Mononuclear cell (primary cell): Measurements from ENCODE around the gene PSME3IP1. TPM values are rescaled to one million over a fixed set of nuclear protein-coding genes. Genes with fewer than 3 reads are reported as not detected.

ENCODE experiments used
- H3K27me3 ChIP-seq: 2 replicates; pipeline ENCODE4 v1.6.0; 2011; ENCODE audit warnings: low read length, control low read depth; ENCODE audit not compliant: insufficient read depth
- H3K4me1 ChIP-seq: 2 replicates; pipeline ENCODE4 v1.5.1; 2011; ENCODE audit warnings: mild to moderate bottlenecking, low read length, control low read depth; ENCODE audit not compliant: insufficient read depth
- H3K4me3 ChIP-seq: 2 replicates; pipeline ENCODE4 v1.5.1; 2011; ENCODE audit warnings: mild to moderate bottlenecking, low read length, moderate library complexity
- H3K9me3 ChIP-seq: 2 replicates; pipeline ENCODE4 v1.5.1; 2011; ENCODE audit warnings: low read depth, mild to moderate bottlenecking, control low read depth, low read length
- total RNA-seq: library from RNA; depleted of rRNA; stranded (reverse); fragments of >200 nt; gene quantifications from one replicate; pipeline ENCODE4 v1.2.3, GENCODE V29; 2012

The PSME3IP1 gene
- total RNA-seq, 1 donor: 75.2 TPM

DNA sequence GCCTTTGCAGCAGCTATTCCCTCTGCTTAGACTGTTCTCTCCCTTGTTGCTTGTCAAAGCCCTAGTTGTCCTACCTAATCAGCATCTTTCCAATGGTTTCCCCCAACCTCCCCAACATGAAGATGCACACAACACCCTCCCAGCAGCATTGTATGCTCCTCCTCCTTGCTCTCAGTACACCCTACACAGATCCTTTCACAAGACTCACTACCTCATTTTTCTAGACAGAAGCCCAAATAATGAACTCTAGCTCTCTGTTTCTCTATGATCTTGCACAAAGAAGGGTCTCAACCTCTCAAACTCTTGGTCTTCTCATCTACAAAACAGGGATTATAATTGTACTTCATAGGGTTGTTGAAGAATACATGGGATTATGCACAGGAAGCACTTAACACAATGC lies 19.4 kb downstream of the PSME3IP1 start:
- Histone ChIP-seq H3K4me1 (peaks cover 24% of the 10 kb centered on the region), H3K4me3 (no peak overlapping the region), H3K27me3 (no peaks in the 10 kb centered on the region), H3K9me3 (no peaks in the 10 kb centered on the region)

DNA sequence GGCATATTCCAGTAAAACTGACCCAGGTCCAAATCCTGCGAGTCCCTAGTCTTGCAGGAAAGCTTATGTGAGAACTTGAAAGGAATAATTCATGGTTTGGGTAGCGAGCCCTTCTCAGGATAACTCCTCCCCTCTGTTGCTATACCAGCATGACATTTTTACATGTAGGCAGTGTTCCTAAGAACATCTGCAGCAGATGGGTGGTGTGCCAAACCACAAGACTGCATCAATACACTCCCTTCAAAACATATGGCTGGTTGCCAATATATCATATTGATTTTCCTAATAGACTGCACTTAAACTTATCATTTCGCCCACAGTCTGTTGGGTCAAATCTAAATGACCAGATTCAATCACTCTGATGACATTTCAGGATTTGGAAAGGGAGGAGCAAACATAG lies 19.9 kb downstream of the PSME3IP1 start:
- H3K4me1 ChIP-seq: peaks cover 24% of the 10 kb centered on the region
- H3K4me3 ChIP-seq: no peak overlapping the region
- H3K9me3 ChIP-seq: no peaks in the 10 kb centered on the region
- H3K27me3 ChIP-seq: no peaks in the 10 kb centered on the region

- H3K27me3 ChIP-seq: no peaks in the 10 kb centered on the region
- no peaks in the 10 kb centered on the region for H3K9me3 ChIP-seq
- peaks cover 24% of the 10 kb centered on the region for H3K4me1 ChIP-seq
- no peak overlapping the region for H3K4me3 ChIP-seq
These were observed 20.4 kb downstream of the PSME3IP1 start for GRCh38 chr16:57165483-57165882.

GRCh38 chr16:57163842-57164241 lies 22.0 kb downstream of the PSME3IP1 start:
- Histone ChIP-seq H3K9me3 (no peaks in the 10 kb centered on the region), H3K4me1 (peaks cover 24% of the 10 kb centered on the region), H3K4me3 (no peak overlapping the region), H3K27me3 (no peaks in the 10 kb centered on the region)

GRCh38 chr16:57159447-57159846 lies 26.4 kb downstream of the PSME3IP1 start:
- H3K4me1 ChIP-seq: peaks cover 4% of the 10 kb centered on the region
- H3K9me3 ChIP-seq: no peaks in the 10 kb centered on the region
- no peak overlapping the region for H3K4me3 ChIP-seq
- no peaks in the 10 kb centered on the region for H3K27me3 ChIP-seq

GRCh38 chr16:57157533-57157932 lies 28.3 kb downstream of the PSME3IP1 start:
- H3K4me3 ChIP-seq: no peak overlapping the region
- H3K27me3 ChIP-seq: no peaks in the 10 kb centered on the region
- H3K4me1 ChIP-seq: peaks cover 4% of the 10 kb centered on the region
- H3K9me3 ChIP-seq: no peaks in the 10 kb centered on the region

GRCh38 chr16:57156351-57156703 lies 29.5 kb downstream of the PSME3IP1 start:
- H3K4me3 ChIP-seq: no peak overlapping the region

GRCh38 chr16:57155702-57156350 lies 30.0 kb downstream of the PSME3IP1 start:
- H3K4me3 ChIP-seq: no peak overlapping the region
- no peaks in the 10 kb centered on the region for H3K9me3 ChIP-seq
- H3K4me1 ChIP-seq: peaks cover 4% of the 10 kb centered on the region
- H3K27me3 ChIP-seq: no peaks in the 10 kb centered on the region

More at GRCh38 chr16:57156351-57156703, 29.5 kb downstream of the PSME3IP1 start:
- no peaks in the 10 kb centered on the region for H3K27me3 ChIP-seq
- H3K9me3 ChIP-seq: no peaks in the 10 kb centered on the region
- peaks cover 4% of the 10 kb centered on the region for H3K4me1 ChIP-seq

DNA sequence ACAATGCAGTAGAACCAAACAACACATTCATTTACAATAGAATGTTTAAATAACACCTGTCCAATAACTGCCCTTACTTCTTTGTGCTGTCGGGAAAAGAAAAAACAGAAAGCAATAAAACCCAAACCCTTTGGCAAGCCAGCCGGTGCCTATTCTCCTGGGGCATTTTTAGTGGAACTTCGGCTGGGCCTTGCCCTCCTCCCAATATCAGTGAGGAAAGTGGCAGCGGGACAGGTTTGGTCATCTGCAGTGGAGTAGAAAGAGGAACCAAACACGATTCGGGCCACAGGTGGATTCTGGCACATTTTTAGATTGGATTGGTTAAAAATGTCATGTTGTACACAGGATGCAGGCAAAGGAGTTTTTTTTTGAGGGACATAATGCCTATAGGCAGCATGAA lies 32.0 kb downstream of the PSME3IP1 start:
- H3K4me3 ChIP-seq: no peak overlapping the region
- no peaks in the 10 kb centered on the region for H3K9me3 ChIP-seq

DNA sequence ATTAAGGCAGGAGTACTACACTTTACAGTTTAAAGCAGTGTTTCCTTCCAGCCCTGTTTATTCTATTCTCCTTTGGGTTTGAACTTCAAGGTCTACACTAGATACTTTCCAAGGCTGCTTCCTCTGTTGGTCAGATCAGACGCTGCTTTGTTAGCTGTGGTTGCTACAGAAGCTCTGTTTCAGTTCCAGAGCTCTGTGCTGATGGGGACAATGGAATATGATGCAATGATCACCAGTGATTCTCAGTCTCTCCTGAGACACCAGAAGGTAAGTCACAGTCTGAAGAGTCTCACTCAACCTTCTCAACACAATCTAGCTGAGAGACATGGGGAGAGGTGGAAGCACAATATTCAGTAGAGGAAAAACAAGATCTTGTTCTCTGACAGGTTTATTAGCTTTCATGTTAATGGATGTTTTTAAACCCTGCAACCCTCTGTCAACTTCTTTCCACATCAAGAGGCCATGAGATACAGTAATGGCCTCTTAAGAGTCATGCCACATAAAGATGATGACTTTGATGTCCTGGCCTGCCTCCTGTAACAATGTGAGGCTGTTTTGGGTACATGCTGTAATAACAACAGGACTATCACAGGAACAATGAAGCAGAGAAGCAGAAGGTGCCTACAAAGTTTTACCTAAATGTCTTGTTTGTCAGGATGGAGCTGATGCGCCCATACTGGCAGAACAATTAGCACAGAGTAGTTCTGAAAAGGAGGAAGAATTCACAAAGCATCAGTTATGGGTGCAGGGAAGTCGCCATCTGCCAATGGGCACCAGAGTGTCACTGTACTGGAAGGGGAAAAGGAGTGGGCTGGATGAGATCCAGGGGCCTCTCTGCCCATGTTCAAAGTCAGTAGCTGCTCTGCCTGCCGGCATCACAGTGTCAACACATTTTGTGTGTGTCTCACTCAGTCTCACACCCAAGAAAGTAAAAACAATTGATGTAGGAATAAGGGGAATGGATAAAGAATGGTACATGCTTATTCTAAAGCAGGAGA lies 33.4 kb downstream of the PSME3IP1 start:
- H3K9me3 ChIP-seq: no peaks in the 10 kb centered on the region
- H3K4me3 ChIP-seq: no peak overlapping the region
- H3K4me1 ChIP-seq: peaks cover 11% of the 10 kb centered on the region
- no peaks in the 10 kb centered on the region for H3K27me3 ChIP-seq

More for the DNA sequence above, 32.0 kb downstream of the PSME3IP1 start:
- Histone ChIP-seq H3K27me3 (no peaks in the 10 kb centered on the region), H3K4me1 (peaks cover 4% of the 10 kb centered on the region)

DNA sequence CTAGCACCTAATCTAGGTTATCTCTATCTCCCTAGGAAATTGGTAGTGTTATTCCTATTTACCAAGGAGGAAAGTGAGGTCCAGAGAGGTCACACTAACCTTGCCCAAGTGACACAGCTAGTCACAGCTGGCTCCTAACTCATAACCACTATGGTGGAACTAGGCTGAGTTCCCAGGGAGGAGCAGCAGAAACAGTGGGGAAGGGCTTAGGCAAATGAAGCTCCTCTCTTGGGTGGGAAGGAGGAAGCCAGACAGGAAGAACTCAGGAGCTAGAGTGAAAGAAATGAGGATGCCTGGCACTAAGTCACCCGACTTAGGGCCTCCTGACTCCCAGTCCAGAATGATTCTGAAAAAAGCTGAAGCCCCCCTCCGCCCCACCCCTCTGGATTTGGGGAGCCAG lies 34.5 kb downstream of the PSME3IP1 start:
- Histone ChIP-seq H3K4me1 (peaks cover 22% of the 10 kb centered on the region), H3K9me3 (no peaks in the 10 kb centered on the region), H3K27me3 (no peaks in the 10 kb centered on the region), H3K4me3 (no peak overlapping the region)

DNA sequence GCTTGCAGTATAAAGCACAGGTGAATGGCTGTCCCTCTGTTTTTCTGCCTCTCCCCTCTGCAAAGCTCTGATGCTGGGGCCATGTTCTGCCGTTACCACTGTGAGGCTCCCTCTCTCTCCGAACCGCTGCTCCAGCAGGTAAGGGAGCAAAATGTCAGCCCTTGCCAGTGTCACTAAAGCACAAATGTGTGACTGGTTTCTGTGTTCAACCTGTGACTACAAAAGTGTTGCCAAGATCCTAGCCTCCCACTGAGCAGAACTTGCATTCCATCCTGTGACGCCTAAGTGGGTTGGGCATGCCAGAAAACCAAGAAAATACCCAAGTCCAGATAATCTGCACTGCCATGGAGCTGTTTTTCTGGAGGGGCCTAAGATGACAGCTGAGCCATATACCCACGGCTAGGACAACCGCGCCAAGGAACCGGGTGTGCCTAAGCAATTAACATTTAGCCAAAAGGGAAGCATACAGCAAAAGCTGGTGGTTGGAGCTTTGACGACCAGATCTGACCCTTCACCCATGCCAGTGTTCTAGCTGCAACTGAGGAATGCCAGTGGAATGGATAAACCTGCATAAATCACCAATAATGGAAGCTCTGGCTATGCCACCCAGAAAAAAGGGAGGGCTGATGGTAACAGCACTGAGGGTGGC lies 35.0 kb downstream of the PSME3IP1 start:
- Histone ChIP-seq H3K4me3 (no peak overlapping the region), H3K4me1 (peaks cover 25% of the 10 kb centered on the region), H3K9me3 (no peaks in the 10 kb centered on the region), H3K27me3 (no peaks in the 10 kb centered on the region)

DNA sequence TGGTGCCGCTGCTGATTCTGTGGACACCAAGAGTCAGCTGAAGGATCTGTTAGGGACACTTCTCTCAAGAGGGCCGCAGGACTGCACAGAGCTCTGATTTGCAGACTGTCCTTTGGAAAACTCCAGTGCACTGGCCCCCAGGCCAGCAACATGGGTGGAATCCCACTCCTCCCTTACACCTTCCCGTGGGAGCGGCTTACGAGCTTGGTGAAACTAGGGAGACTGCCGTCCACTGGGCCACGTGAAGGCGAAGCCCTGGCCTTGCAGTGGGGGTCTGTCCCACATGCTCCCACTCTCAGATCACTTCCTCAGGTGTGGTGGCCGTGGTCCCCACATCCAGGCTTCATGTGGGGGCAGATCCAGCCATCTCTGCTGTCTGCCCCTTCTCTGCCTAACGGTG lies 36.4 kb downstream of the PSME3IP1 start:
- peaks cover 22% of the 10 kb centered on the region for H3K4me1 ChIP-seq
- no peaks in the 10 kb centered on the region for H3K9me3 ChIP-seq
- H3K4me3 ChIP-seq: no peak overlapping the region
- H3K27me3 ChIP-seq: no peaks in the 10 kb centered on the region

DNA sequence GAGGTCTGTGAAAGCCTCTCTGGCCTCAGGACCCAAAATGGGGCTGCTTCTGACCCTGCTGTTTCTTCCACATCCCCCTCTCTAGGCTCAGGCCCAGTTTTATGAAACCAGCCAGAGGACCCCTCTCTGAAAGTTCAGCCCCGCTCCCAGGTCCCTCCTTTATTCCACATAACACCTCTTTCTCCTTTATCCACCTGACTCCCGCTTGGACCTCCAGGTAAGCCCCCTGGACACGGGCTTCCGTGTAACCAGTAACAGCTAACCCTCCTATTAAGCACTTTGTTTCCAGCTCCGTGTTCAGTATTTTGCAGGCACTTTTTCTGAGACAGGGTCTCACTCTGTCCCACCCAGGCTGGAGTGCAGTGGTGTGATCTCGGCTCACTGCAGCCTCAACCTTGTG lies 37.4 kb downstream of the PSME3IP1 start:
- Histone ChIP-seq H3K4me3 (no peak overlapping the region), H3K9me3 (no peaks in the 10 kb centered on the region), H3K27me3 (no peaks in the 10 kb centered on the region), H3K4me1 (peaks cover 22% of the 10 kb centered on the region)
